GM12875 (cell line): ENCODE data around the gene MS4A15.
A peak's percentile ranks its signal among the peaks of the same experiment; 100 is the strongest.
"Not testable (repeated sequence)": the region's sequence is repeated elsewhere in the genome, so short reads cannot be mapped to it uniquely, and the experiment has no call there.

Experiments used
- H3K4me3 ChIP-seq: one replicate; pipeline ENCODE4 v1.5.1; 2011; ENCODE audit warnings: low read depth, low read length, control low read depth
- TF ChIP-seq, protein P1 (sequence below): IDR thresholded peaks from 2 replicates; pipeline ENCODE4 v1.5.1; 2011; ENCODE audit warnings: low read depth, mild to moderate bottlenecking, control low read depth, inconsistent platforms, low read length, moderate library complexity, borderline replicate concordance; ENCODE audit not compliant: insufficient read depth

Gene MS4A15

DNA sequence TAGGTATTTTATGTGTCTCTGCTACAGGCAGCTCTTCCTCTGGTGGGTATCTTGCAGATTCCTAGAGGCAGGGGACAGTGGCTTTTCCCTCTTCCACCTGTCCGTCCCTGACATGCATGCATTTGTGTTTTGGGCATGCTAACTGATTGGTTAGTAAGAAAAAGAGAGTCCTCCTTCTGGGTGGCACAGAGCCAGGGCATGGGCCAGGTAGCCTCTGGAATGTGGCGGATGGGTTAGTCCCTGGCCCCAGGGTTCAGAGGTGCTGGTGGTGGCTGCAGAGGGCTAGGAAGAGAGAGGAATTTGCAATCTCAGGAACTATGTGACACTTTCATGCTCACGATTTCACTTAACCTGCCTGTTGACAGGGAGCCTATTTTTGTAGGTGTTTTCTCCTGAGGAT is 5.8 kb upstream of the MS4A15 start:
- no peak overlapping the region for H3K4me3 ChIP-seq
- TF ChIP-seq, protein P1, sequence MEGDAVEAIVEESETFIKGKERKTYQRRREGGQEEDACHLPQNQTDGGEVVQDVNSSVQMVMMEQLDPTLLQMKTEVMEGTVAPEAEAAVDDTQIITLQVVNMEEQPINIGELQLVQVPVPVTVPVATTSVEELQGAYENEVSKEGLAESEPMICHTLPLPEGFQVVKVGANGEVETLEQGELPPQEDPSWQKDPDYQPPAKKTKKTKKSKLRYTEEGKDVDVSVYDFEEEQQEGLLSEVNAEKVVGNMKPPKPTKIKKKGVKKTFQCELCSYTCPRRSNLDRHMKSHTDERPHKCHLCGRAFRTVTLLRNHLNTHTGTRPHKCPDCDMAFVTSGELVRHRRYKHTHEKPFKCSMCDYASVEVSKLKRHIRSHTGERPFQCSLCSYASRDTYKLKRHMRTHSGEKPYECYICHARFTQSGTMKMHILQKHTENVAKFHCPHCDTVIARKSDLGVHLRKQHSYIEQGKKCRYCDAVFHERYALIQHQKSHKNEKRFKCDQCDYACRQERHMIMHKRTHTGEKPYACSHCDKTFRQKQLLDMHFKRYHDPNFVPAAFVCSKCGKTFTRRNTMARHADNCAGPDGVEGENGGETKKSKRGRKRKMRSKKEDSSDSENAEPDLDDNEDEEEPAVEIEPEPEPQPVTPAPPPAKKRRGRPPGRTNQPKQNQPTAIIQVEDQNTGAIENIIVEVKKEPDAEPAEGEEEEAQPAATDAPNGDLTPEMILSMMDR: no peak

DNA sequence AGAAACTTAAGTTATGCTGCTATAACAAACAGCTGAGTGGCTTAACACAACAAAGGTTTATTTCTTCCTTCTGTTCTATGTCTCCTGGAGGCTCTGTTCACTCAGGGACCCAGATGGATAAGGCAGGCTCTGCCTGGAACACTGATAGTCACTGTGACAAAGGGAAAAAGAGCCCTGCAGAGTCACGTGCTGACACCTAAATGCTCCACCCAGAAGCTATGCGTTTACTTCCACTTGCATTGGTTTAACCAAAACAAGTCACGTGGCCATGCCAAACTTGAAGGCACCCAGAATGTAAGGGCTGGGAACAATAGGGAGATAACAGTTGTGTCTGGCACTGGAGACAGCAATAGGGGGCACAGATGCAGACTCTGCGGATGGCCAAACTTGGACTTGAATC is 3.4 kb upstream of the MS4A15 start:
- TF ChIP-seq, protein P1: no peak
- H3K4me3 ChIP-seq: no peak overlapping the region

DNA sequence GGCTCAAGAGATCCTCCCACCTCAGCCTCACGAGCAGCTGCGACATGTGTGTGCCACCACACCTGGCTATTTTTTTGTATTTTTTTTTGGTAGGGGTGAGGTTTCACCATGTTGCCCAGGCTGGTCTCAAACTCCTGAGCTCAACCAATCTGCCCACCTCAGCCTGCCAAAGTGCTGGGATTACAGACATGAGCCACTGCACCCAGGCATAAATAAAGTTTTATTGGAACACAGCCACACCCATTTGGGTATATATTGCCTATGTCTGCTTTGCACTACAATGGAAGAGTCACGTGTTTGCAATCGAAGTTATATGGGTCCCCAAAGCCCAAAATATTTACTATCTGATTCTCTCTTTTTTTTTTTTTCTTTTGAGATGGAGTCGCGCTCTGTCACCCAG is 1.8 kb upstream of the MS4A15 start:
- TF ChIP-seq, protein P1: no peak
- no peak overlapping the region for H3K4me3 ChIP-seq

GRCh38 chr11:60757231-60757800 is 649 bp downstream of the MS4A15 start:
- TF ChIP-seq, protein P1: no peak
- H3K4me3 ChIP-seq: no peak overlapping the region

DNA sequence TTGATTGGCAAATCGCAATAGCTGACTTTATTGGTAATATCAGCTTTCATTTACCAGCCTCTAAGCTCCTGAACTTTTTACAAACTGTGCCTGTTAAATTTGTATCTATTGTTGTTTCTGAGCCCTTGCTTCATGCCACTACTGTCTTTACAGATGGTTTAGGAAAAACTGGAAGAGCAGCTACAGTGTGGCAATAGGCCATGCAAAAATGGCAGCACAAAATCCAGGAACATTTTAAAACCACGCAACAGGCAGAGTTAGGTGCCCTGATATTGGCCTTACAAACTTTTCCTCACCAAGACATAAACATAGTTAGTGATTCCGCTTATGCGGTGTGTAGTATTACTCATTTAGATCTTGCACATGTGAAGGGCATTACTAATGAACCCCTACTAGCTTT is 2.0 kb downstream of the MS4A15 start:
- not testable (repeated sequence) for H3K4me3 ChIP-seq

DNA sequence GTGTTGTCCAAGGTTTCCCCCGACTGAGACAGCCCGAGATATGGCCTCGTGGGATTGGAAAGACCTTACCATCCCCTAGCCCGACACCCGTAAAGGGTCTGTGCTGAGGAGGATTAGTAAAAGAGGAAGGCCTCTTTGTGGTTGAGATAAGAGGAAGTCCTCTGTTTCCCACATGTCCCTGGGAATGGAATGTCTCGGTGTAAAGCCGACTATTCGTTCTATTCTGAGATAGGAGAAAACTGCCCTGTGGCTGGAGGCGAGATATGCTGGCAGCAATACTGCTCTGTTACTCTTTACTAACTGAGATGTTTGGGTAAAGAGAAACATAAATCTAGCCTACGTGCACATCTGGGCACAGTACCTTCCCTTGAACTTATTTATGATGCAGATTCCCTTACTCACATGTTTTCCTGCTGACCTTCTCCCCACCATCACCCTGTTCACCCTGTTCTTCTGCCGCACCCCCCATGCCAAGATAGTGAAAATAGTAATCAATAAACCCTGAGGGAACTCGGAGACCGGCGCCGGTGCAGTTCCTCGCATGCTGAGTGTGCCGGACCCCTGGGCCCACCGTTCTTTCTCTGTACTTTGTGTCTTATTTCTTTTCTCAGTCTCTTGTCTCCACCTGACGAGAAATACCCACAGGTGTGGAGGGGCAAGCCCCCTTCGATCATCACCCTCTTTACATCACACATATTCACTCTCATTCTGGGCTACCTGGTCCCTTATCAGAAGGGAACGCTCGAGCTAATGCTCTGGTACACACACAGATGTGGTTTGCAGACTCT is 3.0 kb downstream of the MS4A15 start:
- not testable (repeated sequence) for H3K4me3 ChIP-seq

DNA sequence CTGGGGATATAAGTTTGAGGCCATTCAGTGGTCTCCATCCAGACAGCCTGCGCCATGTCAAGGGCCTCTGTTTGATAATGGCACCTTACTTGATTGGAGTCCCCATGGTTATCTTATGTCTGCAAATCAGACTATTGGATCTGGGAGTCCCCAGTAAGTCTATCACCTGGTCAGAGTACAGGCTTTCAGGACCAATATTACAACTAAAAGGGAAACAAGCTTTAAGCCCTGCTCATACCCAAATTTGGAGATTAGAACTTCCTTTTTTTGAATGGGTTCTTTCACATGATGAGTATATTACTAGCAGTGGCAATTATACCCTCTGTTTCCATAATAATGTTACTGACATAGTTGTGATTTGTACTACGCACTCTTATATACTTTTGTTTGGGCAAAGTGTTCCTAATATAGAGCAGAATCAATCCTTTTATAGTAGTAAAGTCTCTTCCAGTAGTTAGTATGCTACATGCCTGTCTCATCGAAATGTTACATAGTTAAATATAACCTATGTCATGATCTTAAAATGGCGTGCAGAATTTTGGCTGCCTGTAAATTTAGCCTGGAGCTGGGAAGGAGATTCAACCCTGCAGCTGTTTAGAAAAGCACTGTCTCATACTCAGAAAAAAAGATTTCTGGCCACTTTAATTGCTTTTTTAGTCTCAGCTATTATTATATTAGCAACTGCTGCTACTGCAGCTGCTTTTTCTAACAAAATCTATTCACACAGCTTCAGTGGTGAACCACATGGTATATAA is 4.9 kb downstream of the MS4A15 start:
- H3K4me3 ChIP-seq: no peak overlapping the region
- TF ChIP-seq, protein P1: no peak

- H3K4me3 ChIP-seq: no peak overlapping the region
- TF ChIP-seq, protein P1: peak; percentile 55; the same call in 1 of the 2 replicates
These were observed 6.4 kb downstream of the MS4A15 start for GRCh38 chr11:60762851-60763691.
